Endothelial cell of umbilical vein (primary cell): ENCODE measurements around the gene DDB1.

ENCODE experiments used
- EZH2 ChIP-seq: IDR thresholded peaks from 2 replicates; pipeline ENCODE4 v1.6.1; 2012; ENCODE audit warnings: borderline replicate concordance, low read depth, mild to moderate bottlenecking, moderate library complexity, low read length, inconsistent platforms; ENCODE audit not compliant: severe bottlenecking
- POLR2AphosphoS5 ChIP-seq: IDR thresholded peaks from 2 replicates; pipeline ENCODE4 v1.6.1; 2012; ENCODE audit warnings: low read depth, mild to moderate bottlenecking, control low read depth, low read length, moderate library complexity; ENCODE audit not compliant: insufficient read depth
- TF ChIP-seq, protein P1 (sequence below), 2 donors: IDR thresholded peaks; 1 replicate in 1 of 2; 2 replicates in 1 of 2; pipeline ENCODE4 v1.5.1; 2011; ENCODE audit warnings: low read length in 2 of 2, mild to moderate bottlenecking in 2 of 2, moderate library complexity in 2 of 2, control low read depth in 1 of 2, inconsistent platforms in 1 of 2, low read depth in 1 of 2; ENCODE audit not compliant: insufficient read depth in 1 of 2; ENCODE audit errors: extremely low read depth in 1 of 2

GRCh38 chr11:61332797-61333549, at the start of gene DDB1, which contains the start of gene TKFC:
- TF ChIP-seq EZH2 (no peak), POLR2AphosphoS5 (peak; percentile 99)
- TF ChIP-seq, protein P1, sequence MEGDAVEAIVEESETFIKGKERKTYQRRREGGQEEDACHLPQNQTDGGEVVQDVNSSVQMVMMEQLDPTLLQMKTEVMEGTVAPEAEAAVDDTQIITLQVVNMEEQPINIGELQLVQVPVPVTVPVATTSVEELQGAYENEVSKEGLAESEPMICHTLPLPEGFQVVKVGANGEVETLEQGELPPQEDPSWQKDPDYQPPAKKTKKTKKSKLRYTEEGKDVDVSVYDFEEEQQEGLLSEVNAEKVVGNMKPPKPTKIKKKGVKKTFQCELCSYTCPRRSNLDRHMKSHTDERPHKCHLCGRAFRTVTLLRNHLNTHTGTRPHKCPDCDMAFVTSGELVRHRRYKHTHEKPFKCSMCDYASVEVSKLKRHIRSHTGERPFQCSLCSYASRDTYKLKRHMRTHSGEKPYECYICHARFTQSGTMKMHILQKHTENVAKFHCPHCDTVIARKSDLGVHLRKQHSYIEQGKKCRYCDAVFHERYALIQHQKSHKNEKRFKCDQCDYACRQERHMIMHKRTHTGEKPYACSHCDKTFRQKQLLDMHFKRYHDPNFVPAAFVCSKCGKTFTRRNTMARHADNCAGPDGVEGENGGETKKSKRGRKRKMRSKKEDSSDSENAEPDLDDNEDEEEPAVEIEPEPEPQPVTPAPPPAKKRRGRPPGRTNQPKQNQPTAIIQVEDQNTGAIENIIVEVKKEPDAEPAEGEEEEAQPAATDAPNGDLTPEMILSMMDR (IDR thresholded peaks at IDR 0.05; ENCODE audit: extremely low read depth in 1 of 2, insufficient read depth in 1 of 2, low read depth in 1 of 2, low read length in 2 of 2): no peak
